T-helper 1 cell treated with Interleukin-12 subunit alpha and Interleukin-12 subunit beta and Interleukin-4 antibody, amounts not matched to agents 30 ng/mL and 1 ng/mL, for 36 hours (primary cell): ENCODE measurements around the gene HPF1. TPM values are rescaled to one million over a fixed set of nuclear protein-coding genes. Genes with fewer than 3 reads are reported as not detected.
"Not testable (repeated sequence)": the region's sequence is repeated elsewhere in the genome, so short reads cannot be mapped to it uniquely, and the experiment has no call there.

ENCODE experiments used
- intact Hi-C: fragments of 100-400 bp; cut with micrococcal nuclease; formaldehyde crosslinking; loops from one replicate; pipeline ENCODE4 v1.15.1; 2024
- total RNA-seq: library from RNA; stranded (reverse); gene quantifications from 2 replicates; pipeline ENCODE4 v1.2.3, GENCODE V29; 2022

The HPF1 gene
- total RNA-seq, 1 donor from 2014 or later, result 26.0 TPM

DNA sequence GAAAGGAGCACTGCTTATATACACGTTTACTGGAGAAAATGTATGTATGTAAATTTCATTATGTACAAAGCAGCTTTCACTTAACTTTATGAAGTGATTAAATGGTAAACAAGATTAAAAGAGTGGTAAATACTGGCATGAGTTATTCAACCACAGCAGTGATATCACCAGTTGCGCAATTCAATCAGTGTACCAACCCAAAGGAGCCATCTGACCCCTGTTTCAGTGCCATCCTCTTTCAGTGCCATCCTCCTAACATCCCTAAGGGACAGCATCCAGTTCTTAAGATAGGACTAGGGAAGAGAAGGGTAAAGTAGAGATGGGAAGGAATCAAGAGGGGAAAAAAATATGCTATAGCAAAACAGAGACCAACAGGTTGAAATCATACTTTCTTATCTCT lies 16.2 kb downstream of the HPF1 start:
- intact Hi-C loops, result no loop called here

DNA sequence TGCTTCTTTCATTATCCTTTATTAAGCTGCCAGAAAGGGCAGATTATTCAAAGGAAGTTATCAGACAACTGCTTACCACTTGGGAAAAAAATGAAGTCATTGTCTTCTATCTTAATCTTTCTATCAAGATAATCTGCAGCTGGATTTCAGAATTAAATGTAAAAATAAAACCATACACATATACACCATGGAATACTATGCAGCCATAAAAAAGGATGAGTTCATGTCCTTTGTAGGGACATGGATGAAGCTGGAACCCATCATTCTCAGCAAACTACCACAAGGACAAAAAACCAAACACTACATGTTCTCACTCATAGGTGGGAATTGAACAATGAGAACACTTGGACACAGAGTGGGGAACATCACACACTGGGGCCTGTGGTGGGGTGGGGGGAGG lies 19.1 kb downstream of the HPF1 start:
- intact Hi-C loops, result not testable (repeated sequence)

DNA sequence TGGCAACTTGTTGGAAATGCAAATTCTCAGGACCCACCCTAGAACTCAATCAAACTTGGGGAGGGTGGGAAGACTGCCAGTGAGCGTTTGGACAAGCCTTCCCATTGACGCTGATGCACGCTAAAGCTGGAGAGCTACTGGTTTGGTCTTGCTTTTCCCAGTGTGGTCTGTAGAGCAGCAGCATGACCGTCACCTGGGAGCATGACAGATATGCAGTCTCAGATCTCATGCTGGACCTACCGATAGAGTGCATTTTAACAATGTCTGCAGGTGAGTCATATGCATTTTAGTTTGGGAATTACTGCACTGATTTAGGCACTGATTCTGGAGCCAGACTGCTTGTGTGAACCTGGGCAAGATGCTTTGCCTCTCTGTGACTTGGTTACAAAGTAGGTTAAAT lies 27.2 kb downstream of the HPF1 start:
- intact Hi-C loops, result no loop called here

DNA sequence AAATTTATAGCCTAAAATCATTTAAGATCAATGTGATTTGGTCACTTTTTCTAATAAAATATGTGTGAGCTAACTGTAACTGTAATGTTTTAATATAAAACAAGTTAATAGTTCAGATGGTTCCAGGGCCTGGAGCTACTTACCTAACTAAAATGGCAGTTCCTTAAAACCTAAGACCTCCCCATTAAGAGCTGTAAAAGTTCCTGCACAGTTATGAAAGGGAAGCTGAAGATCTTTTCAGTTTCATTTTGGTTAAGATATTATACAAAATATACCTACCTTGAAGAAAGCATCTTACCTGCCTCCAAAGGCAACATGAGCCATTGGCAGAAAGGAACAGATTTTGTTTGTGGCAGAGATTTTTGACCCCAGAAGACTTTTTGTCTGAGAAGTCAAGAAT lies 30.1 kb downstream of the HPF1 start:
- intact Hi-C loops, result no loop called here

DNA sequence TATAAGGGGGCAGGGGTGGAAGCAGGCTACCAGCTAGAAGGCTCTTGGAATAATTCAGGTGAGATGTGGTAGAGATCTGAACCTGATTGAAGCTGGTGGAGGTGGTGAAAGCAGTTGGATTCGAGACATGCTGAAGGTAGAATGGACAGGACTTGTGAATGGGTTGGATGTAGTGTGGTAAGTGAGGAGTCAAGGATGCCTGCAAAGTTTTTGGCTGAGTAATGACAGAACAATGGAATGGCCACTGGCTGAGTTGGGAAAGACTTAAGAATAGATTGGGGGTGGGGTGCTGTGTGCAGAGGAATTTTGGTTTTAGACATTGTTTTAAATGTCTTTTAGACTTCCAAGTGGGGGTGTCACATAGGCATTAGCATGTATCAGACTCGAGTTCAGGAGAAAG lies 33.5 kb downstream of the HPF1 start:
- intact Hi-C loops, result no loop called here

DNA sequence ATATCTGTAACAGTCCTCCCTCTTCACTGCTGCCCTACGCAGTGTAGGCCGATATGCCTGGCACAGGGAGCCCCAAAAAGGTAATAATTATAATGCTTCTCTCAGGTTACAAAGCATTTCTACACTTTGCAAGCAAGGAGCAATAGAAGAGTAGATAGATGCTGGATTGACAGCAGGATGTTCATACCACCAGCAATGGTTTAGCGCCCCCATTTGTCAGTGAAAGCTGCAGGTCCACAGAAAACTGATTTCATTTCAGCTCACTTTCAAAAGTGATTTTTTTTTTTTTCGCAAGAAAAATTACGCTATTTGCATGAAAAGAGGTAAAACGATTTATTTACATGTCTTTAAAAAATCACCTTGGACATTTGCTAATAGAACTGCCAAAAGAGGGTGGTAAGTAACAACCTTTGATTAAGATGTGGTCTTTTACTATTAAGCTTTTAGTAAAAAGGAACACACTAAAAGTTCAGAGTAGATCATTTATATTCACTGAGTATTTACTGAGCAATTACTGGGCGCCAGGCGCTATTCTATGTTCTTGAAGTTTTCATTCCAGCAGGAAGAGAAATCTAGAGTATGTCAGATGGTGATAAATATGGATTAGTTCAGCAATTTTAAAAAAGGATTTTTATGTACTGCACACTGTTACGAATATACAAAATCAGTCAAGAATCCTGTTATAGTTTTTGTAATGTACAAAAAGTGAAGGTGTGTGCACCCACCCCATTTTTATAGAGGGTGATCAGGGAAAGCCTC lies 34.4 kb downstream of the HPF1 start:
- intact Hi-C loops, result loop anchor here (1.0 kb wide), 1 partner anchor 110 kb away; no protein-coding TSS in a partner anchor

DNA sequence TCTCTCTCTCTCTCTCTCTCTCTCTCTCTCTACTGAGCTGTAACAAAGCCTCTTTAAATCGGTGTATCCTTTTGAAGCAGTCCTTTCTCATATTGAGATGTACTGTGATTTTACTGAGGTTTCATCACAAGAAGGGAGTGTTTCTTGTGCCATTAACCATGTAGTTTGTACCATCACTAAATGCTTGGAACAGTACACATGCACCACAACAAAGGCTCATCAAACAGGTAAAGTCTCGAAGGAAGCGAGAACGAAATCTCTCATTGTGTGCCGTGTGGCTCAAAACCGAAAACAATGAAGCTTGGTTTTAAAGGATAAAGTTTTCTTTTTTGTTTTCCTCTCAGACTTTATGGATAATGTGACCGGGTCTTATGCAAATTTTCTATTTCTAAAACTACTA lies 37.2 kb downstream of the HPF1 start:
- intact Hi-C loops, result no loop called here

DNA sequence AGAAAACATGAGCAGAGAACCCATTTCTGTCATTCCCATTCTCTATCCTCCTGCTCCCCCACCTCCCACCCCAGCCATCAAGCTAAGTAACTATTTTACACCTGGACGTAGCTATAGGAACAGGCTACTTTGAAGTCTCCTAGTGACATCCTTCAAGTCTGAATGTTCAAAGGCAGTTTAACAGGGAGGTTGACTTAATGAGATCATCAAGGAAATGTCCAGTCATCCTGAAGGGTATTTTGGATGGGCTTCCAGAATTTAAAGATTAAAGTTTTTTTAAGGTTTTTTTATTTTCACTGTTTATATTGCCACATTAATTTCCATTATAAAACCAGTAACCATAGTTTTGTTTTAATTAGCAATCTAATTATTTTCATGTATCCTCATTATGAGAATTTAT lies 41.1 kb downstream of the HPF1 start:
- intact Hi-C loops, result no loop called here

DNA sequence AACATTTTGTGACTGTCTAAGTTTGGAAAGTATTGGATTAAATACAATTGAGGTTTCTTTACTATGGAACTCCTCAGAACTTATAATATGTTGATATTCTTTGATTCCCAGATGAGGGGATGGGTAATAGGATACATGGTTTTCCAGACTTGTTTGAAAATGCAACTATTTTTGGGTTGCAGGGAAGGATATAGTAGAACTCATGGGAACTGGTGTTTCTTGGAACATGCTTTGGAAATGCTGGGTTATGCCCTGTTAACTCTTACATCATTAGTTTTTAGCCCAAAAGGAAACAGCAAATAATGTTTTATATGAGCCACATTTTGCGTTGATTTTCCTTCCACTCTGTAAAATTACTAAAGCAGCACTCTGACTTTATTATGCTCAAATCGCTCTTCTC lies 41.9 kb downstream of the HPF1 start:
- intact Hi-C loops, result no loop called here

DNA sequence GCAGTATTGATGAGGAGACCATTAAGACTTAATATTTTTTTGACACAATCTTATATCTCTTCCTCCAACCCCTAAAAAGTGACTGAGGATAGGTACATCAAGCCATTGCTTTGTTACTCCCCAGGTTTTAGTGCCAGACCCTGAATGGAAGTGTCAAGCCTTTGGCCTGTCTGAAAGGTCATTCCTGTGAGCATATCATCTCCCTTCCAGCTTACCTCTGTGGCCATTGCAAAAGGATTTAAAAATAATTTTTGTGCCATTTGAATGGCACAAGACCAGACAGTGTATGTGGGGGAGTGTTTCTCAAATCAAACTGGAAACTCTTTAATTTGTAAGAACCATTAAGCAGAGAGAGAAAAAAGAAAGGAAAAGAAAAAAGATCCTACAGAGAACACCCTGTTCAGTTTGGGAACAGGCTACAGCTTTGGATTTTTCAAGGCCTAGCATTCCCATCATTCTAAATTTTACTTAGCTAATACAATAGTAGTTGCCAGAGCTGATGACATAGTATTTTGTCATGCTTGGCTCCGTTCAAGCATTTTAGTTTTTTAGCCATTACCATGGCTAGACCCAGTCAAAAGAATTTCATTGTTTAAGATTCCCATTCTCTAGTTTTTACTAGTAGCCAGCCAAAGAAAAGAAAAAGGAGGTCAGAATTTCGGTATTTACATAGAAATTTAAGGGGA lies 49.6 kb downstream of the HPF1 start:
- intact Hi-C loops, result no loop called here

DNA sequence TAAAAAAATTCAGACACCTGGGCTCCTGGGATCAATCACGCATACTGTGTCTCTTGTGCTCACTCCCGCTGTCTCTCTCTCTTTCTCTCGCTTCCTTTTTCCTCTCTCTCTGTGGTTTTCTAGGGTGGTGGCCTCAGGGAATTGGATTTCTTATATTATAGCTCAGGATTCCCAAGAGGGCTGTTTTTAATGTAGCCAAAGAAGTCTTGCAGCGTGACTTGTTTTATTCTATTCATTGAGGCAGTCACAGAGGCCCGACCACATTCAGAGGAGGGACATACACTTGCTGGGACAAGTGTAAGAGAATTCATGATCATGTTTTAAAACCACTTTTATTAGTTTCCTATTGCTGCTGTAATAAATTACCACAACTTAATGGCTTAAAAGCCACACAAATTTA lies 59.4 kb downstream of the HPF1 start:
- intact Hi-C loops, result no loop called here

DNA sequence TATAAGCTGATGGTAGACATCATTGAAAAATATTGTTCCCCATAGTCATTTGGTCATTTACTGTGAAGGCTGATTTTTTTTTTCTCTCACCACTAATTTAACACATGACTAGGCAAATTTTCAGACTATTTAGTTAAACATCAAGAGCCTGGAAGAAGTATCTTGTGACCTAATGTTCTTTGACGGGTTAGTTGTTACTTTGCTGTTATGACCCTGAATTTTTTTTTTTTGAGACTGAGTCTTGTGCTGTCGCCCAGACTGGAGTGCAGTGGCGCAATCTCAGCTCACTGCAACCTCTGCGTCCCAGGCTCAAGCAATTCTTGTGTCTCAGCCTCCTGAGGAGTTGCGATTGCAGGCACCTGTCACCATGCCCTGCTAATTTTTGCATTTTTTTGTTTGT lies 67.0 kb downstream of the HPF1 start:
- intact Hi-C loops, result no loop called here

DNA sequence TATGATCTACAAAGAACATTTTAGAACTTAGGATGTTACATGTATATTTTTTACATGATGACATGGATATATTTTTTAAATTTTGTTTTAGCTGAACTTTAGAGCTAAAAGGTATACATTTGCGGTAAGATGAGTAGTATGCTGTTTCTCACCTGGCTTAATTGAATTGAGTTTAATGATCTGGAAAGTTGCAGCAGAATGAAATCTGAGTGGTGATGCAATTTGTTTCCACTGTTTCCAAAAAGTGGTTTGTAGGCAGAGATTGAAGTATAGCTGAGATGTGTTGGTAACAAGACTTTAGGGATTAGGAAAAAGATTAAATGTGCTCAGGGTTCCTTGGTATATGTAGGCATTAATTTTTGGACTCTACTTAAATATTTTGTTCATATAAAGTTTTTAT lies 68.1 kb downstream of the HPF1 start:
- intact Hi-C loops, result no loop called here

DNA sequence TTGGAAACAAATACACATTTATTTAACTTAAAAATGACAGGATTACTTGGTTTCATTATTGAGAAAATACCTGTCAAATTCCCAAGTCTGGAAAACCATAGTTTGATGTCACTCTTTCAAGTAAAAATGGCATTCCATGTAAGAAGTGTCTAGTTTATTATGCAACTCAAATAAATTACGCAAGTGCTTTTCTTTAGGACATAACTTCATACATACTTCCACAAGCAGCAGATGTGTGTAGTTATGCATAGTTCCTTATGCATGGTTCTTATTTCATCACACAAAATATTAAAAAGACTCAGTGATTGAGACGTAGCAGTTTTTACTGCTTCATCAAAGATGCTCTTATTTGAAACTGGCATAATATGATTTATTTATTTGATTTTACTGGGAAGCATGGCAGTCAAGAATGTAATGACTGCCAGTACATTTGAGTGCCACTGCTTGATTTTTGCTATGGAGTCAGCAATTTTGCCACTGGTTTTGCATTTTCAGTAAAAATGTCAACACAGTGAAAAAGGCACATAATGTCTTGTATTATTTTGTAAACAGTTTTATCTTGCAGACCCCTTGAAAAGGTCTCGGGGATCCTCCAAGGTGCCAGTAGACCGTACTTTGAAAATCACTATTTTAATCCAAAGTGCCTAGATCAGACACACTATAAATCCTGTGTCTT lies 75.2 kb downstream of the HPF1 start:
- intact Hi-C loops, result no loop called here

Other genes starting within 250 kb of the HPF1 start
- 13.4 and 14.2 TPM in 2 replicates for gene NEK1, start 145.4 kb downstream of the HPF1 start, total RNA-seq
- gene CLCN3, start 137.4 kb downstream of the HPF1 start, total RNA-seq, result 33.6 and 34.0 TPM in 2 replicates